OCI-LY7 (cell line): Measurements from ENCODE around the gene SLC10A4. TPM values are rescaled to one million over a fixed set of nuclear protein-coding genes. Genes with fewer than 3 reads are reported as not detected.

ENCODE experiments used
- Bru-seq: library from RNA; stranded (reverse); fragments of 400-500 nt; gene quantifications from one replicate; lab custom pipeline; 2021; lab: Mats Ljungman, UMichigan
- BruChase-seq, 2 experiments: library from RNA; stranded (reverse); fragments of 400-500 nt; gene quantifications; one replicate each; lab custom pipeline; 2021; lab: Mats Ljungman, UMichigan
- BruUV-seq: library from RNA; stranded (reverse); fragments of 400-500 nt; replicated peaks from 2 replicates; lab custom pipeline; 2021; lab: Mats Ljungman, UMichigan
- CTCF ChIA-PET: fragments of 300-600 bp; sonication (Branson Sonifier 250); formaldehyde crosslinking; loops from one replicate; lab custom pipeline; 2022; ENCODE audit warnings: antibody characterized with exemption; ENCODE audit not compliant: unreplicated experiment; lab: Charles Lee
- POLR2A ChIA-PET: fragments of 300-600 bp; sonication (Branson Sonifier 250); formaldehyde crosslinking; loops from one replicate; lab custom pipeline; 2022; ENCODE audit warnings: antibody characterized with exemption; lab: Charles Lee
- DNase-seq: peaks from one replicate; pipeline ENCODE4 v3.0.0-alpha.2; 2015; ENCODE audit warnings: low spot score
- H2AFZ ChIP-seq: fragments of 200-600 bp; sonication (generic), shearing (Covaris generic); 2 replicates; pipeline ENCODE4 v1.6.1; 2014; ENCODE audit warnings: mild to moderate bottlenecking, antibody characterized with exemption, low read length, moderate library complexity
- H3K27ac ChIP-seq: fragments of 200-600 bp; sonication (generic); 2 replicates; pipeline ENCODE4 v1.5.1; 2014; ENCODE audit warnings: mixed run types, low read depth, mild to moderate bottlenecking, moderate library complexity, low read length, inconsistent platforms; ENCODE audit not compliant: poor library complexity, severe bottlenecking
- H3K36me3 ChIP-seq: fragments of 200-600 bp; sonication (generic); 2 replicates; pipeline ENCODE4 v1.6.1; 2014; ENCODE audit warnings: mild to moderate bottlenecking, antibody characterized with exemption, low read length, moderate library complexity, mixed read lengths; ENCODE audit not compliant: insufficient read depth
- H3K4me1 ChIP-seq: fragments of 200-600 bp; sonication (generic); 2 replicates; pipeline ENCODE4 v1.5.1; 2014; ENCODE audit warnings: mild to moderate bottlenecking, low read length; ENCODE audit not compliant: insufficient read depth, poor library complexity, severe bottlenecking
- H3K4me2 ChIP-seq: fragments of 200-600 bp; sonication (generic); 2 replicates; pipeline ENCODE4 v1.6.1; 2014; ENCODE audit warnings: mild to moderate bottlenecking, low read length
- H3K4me3 ChIP-seq: fragments of 200-600 bp; sonication (generic); 2 replicates; pipeline ENCODE4 v1.5.1; 2014; ENCODE audit warnings: mild to moderate bottlenecking, low read depth, low read length; ENCODE audit not compliant: poor library complexity, severe bottlenecking
- H3K79me2 ChIP-seq: fragments of 200-600 bp; sonication (generic); 2 replicates; pipeline ENCODE4 v1.6.1; 2016; ENCODE audit warnings: low read depth, mild to moderate bottlenecking, low read length, moderate library complexity, mixed read lengths; ENCODE audit not compliant: insufficient read depth
- H3K9me2 ChIP-seq: fragments of 200-600 bp; sonication (generic); 2 replicates; pipeline ENCODE4 v1.6.1; 2016; ENCODE audit warnings: mild to moderate bottlenecking, low read length, mixed read lengths; ENCODE audit not compliant: insufficient read depth
- H3K9me3 ChIP-seq: fragments of 200-600 bp; sonication (generic); 2 replicates; pipeline ENCODE4 v1.6.1; 2014; ENCODE audit warnings: mild to moderate bottlenecking, mixed run types, low read length, mixed read lengths
- H4K20me1 ChIP-seq: fragments of 200-600 bp; sonication (generic); 2 replicates; pipeline ENCODE4 v1.6.1; 2014; ENCODE audit warnings: mild to moderate bottlenecking, antibody characterized with exemption, low read length, moderate library complexity, mixed read lengths; ENCODE audit not compliant: insufficient read depth
- EZH2phosphoT487 ChIP-seq: fragments of 200-600 bp; sonication (generic); IDR thresholded peaks from 2 replicates; pipeline ENCODE4 v1.6.1; 2018; ENCODE audit warnings: low read depth, borderline replicate concordance, mild to moderate bottlenecking, mixed run types, antibody characterized with exemption, low read length, moderate library complexity, mixed read lengths
- intact Hi-C: fragments of 100-400 bp; cut with micrococcal nuclease; formaldehyde crosslinking; loops from one replicate; pipeline ENCODE4 v1.10.0; 2022; ENCODE audit not compliant: unreplicated experiment
- long read RNA-seq: library from polyadenylated mRNA; stranded (forward); transcript quantifications from one replicate; pipeline ENCODE4 v2.0.0, GENCODE V29; 2022
- total RNA-seq, 2 experiments: library from RNA; depleted of rRNA in 1 of 2; stranded (reverse); fragments of >200 nt in 1 of 2; shearing (Covaris generic) in 1 of 2; gene quantifications; 2 replicates each; pipeline ENCODE4 v1.2.3, GENCODE V29; 2014 to 2022
- TF ChIP-seq, protein P1 (sequence below): fragments of 200-600 bp; sonication (generic); conservative IDR thresholded peaks from 2 replicates; pipeline ENCODE4 v1.5.1; 2014; ENCODE audit warnings: mild to moderate bottlenecking, antibody characterized with exemption, low read length, moderate library complexity, mixed read lengths

The SLC10A4 gene, protein sequence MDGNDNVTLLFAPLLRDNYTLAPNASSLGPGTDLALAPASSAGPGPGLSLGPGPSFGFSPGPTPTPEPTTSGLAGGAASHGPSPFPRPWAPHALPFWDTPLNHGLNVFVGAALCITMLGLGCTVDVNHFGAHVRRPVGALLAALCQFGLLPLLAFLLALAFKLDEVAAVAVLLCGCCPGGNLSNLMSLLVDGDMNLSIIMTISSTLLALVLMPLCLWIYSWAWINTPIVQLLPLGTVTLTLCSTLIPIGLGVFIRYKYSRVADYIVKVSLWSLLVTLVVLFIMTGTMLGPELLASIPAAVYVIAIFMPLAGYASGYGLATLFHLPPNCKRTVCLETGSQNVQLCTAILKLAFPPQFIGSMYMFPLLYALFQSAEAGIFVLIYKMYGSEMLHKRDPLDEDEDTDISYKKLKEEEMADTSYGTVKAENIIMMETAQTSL
- not detected in 2 replicates for total RNA-seq (2014; rRNA removed; shearing (Covaris generic))
- total RNA-seq (2022) = not detected in 2 replicates
- Bru-seq, nascent RNA = percentile 22 among the genes with signal in this experiment
- BruChase-seq, experiment 1, labeled RNA remaining after a 6-hour chase = percentile 24 among the genes with signal in this experiment
- percentile 27 among the genes with signal in this experiment for BruChase-seq, experiment 2, labeled RNA remaining after a 2-hour chase
- long read RNA-seq = 0 reads

DNA sequence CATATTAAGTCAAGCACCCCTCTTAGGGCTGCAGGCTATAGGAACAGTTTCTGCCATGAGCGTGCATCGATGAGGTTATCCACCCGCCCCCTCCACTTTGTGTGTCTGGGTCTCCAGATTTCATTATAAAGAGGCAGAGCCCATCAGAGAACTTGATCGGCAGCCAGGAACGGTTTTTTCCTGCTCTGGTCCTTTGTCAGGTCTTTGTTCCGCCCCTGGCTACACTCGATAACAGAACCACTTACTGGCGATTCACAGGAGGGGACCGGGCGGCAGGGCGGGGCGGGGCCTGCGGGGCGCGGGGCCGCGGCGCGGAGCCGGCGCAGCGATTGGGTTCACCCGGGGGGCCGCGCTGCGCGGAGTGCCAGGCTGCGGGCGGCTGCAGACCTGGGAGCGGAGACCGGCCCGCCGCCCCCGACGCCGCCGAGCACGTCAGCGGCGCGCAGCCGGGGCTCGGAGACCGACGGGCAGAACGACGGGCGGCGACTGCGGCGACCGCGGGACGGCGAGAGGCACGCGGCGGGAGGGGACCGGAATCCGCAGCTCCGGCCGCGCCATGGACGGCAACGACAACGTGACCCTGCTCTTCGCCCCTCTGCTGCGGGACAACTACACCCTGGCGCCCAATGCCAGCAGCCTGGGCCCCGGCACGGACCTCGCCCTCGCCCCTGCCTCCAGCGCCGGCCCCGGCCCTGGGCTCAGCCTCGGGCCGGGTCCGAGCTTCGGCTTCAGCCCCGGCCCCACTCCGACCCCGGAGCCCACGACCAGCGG lies at the start of gene SLC10A4:
SLC10A4 (plus strand) TSS at position 338 of the 771 bp plus-strand sequence; CDS start at position 557, 219 bp downstream.
- no peaks in the 10 kb centered on the region for H4K20me1 ChIP-seq
- H3K36me3 ChIP-seq = no peaks in the 10 kb centered on the region
- H3K9me3 ChIP-seq = no peaks in the 10 kb centered on the region
- POLR2A ChIA-PET = interaction anchor here (1.0 kb wide), 1 partner anchor 9 kb away, joined by 5 read pairs; no protein-coding TSS in a partner anchor
- H3K27ac ChIP-seq = no peak within 1 kb of the TSS
- no peaks in the 10 kb centered on the region for H3K9me2 ChIP-seq
- no TSS peak for BruUV-seq
- no peak for DNase-seq
- no peaks in the 10 kb centered on the region for H3K79me2 ChIP-seq
- no peaks in the 10 kb centered on the region for H3K4me1 ChIP-seq
- no peak within 1 kb of the TSS for H3K4me3 ChIP-seq
- TF ChIP-seq, protein P1, sequence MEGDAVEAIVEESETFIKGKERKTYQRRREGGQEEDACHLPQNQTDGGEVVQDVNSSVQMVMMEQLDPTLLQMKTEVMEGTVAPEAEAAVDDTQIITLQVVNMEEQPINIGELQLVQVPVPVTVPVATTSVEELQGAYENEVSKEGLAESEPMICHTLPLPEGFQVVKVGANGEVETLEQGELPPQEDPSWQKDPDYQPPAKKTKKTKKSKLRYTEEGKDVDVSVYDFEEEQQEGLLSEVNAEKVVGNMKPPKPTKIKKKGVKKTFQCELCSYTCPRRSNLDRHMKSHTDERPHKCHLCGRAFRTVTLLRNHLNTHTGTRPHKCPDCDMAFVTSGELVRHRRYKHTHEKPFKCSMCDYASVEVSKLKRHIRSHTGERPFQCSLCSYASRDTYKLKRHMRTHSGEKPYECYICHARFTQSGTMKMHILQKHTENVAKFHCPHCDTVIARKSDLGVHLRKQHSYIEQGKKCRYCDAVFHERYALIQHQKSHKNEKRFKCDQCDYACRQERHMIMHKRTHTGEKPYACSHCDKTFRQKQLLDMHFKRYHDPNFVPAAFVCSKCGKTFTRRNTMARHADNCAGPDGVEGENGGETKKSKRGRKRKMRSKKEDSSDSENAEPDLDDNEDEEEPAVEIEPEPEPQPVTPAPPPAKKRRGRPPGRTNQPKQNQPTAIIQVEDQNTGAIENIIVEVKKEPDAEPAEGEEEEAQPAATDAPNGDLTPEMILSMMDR = no peak
- no peak for TF ChIP-seq EZH2phosphoT487
- no peak within 1 kb of the TSS for H2AFZ ChIP-seq
- CTCF ChIA-PET = no interaction called here
- H3K4me2 ChIP-seq = no peak within 1 kb of the TSS
- intact Hi-C loops = no loop called here

DNA sequence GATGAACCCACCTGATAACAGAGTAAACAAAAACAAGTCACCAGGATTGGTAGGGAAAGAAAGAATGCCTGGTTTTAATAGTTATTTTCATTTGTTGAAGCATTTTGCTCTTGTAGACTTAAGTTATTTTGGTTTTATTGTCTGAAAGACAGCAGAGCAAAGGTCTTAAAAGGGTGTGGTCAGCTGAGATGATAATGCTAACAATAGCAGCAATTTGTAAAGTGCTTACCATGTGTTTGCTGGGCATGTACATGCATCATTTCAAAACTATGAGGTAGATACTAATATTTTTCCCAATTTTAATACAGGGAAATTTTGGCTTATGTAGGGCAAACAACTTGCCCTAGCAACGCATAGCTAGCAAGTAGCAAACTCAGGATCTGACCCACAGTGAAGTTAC lies 46.8 kb upstream of the SLC10A4 start:
- POLR2A ChIA-PET = interaction anchor here (0.8 to 1.0 kb wide), 2 partner anchors 20 to 534 kb away, joined by 3 to 4 read pairs; no protein-coding TSS in a partner anchor
- H4K20me1 ChIP-seq = no peaks in the 10 kb centered on the region

More for the DNA sequence above, 46.8 kb upstream of the SLC10A4 start:
- CTCF ChIA-PET = no interaction called here
- Histone ChIP-seq H3K4me1 (no peaks in the 10 kb centered on the region), H3K27ac (no peak overlapping the region), H3K4me3 (no peak overlapping the region), H3K9me3 (no peaks in the 10 kb centered on the region), H3K36me3 (no peaks in the 10 kb centered on the region), H3K4me2 (no peak overlapping the region), H2AFZ (no peak overlapping the region), H3K79me2 (no peaks in the 10 kb centered on the region), H3K9me2 (no peaks in the 10 kb centered on the region)
- no TSS peak for BruUV-seq
- no peak for DNase-seq
- intact Hi-C loops = no loop called here
- TF ChIP-seq, protein P1 = no peak
- TF ChIP-seq EZH2phosphoT487 = no peak
